Renal cortical epithelial cell (primary cell): ENCODE results near the gene APOBR. TPM values are rescaled to one million over a fixed set of nuclear protein-coding genes. Genes with fewer than 3 reads are reported as not detected.

Experiments
- total RNA-seq: library from RNA; depleted of rRNA; stranded (reverse); fragments of >200 nt; gene quantifications from 2 replicates; pipeline ENCODE4 v1.2.3, GENCODE V29; 2014

APOBR gene
- total RNA-seq, 1 donor from 2014 or later = 0.05 TPM

Other genes starting within 250 kb of the APOBR start
- gene SBK1, start 202.1 kb upstream of the APOBR start, total RNA-seq = 0.35 and 0.70 TPM in 2 replicates
- 0.30 and 0.69 TPM in 2 replicates for gene NPIPB6, start 131.1 kb upstream of the APOBR start, total RNA-seq
- gene EIF3CL, start 90.8 kb upstream of the APOBR start, total RNA-seq = 94.5 and 215 TPM in 2 replicates
- not detected in 2 replicates for gene NPIPB7, start 22.3 kb upstream of the APOBR start, total RNA-seq
- gene CLN3, start 2.6 kb upstream of the APOBR start, total RNA-seq = 21.5 and 27.3 TPM in 2 replicates
- gene IL27, start 12.2 kb downstream of the APOBR start, total RNA-seq = not detected in 2 replicates
- gene NUPR1, start 44.3 kb downstream of the APOBR start, total RNA-seq = 1.4 and 3.0 TPM in 2 replicates
- 6.1 and 11.8 TPM in 2 replicates for gene SGF29, start 59.3 kb downstream of the APOBR start, total RNA-seq
- gene SULT1A2, start 102.4 kb downstream of the APOBR start, total RNA-seq = 0.45 TPM in 1 of 2 replicates, not detected in the other
- gene SULT1A1, start 115.4 kb downstream of the APOBR start, total RNA-seq = 6.8 and 7.1 TPM in 2 replicates
- 0.05 TPM in 1 of 2 replicates, not detected in the other for gene NPIPB8, start 143.4 kb downstream of the APOBR start, total RNA-seq
- 75.2 and 177 TPM in 2 replicates for gene EIF3C, start 216.8 kb downstream of the APOBR start, total RNA-seq